HG03064 (cell line): ENCODE data around the gene DCUN1D2.
"Not testable (repeated sequence)": the region's sequence is repeated elsewhere in the genome, so short reads cannot be mapped to it uniquely, and the experiment has no call there.

ENCODE experiments used
- ATAC-seq: cut with Tn5 transposase; IDR thresholded peaks from one replicate; pipeline ENCODE4 v1.9.1; 2021; ENCODE audit warnings: low read depth; ENCODE audit not compliant: unreplicated experiment

The DCUN1D2 gene

GRCh38 chr13:113468472-113469201 is 21.9 kb downstream of the DCUN1D2 start:
- ATAC-seq, result no peak

DNA sequence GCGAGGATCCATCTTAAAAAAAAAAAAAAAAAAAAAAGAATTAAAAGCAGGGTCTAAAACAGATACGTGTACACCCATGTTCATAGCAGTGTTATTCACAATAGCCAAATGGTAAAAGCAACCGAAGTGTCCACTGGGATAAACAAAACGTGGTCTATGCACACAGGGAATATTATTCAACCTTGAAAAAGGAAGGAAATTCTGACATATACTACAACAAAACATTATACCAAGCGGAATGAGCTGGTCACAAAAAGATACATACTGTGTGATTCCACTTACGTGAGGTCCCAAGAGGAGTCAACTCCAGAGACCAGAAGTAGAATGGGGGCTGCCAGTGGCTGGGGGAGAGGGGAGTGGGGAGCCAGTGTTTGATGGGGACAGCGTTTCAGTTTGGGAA is 22.5 kb downstream of the DCUN1D2 start:
- ATAC-seq, result no peak

- no peak for ATAC-seq
These were observed 24.1 kb downstream of the DCUN1D2 start for GRCh38 chr13:113466383-113466782.

GRCh38 chr13:113465300-113465699 is 25.2 kb downstream of the DCUN1D2 start:
- ATAC-seq, result no peak

DNA sequence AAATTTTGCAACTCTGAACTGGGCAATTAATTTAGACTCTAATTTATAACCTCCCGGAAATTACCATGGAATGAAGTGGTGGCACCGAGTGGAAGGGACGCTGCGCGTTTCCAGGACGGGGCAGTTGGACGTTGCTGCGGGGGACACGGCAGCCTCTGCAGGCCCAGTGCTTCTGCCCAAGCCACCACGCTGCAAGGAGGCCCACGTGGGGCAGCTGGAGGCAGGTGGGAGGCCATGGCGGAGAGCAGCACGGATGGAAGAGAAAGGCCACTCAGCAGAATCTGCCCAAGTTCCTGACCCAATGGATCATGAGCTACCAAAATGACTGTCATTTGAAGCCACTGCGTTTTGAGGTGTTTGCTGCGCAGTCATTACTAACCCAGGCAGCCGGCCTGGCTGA is 26.0 kb downstream of the DCUN1D2 start:
- no peak for ATAC-seq

GRCh38 chr13:113461022-113461751 is 29.3 kb downstream of the DCUN1D2 start:
- no peak for ATAC-seq

DNA sequence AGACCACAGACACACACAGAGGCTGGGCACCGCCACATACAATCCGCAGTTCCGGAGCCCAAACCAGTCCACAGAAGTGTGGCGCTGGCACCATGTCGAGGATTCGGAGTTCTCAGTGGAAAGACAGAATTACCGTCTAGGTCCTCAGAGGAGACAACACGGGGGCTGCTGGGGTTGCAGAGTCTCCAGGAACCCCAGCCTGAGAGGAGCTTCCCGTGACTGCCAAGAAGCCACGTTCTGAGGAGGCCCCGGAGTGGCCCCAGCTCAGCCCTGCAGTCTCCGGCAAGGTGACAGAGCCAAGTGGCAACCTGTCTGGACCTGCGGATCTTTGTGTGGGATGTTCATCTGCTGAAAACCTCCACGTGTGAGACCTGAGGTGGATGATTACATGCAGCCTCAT is 29.9 kb downstream of the DCUN1D2 start:
- no peak for ATAC-seq

DNA sequence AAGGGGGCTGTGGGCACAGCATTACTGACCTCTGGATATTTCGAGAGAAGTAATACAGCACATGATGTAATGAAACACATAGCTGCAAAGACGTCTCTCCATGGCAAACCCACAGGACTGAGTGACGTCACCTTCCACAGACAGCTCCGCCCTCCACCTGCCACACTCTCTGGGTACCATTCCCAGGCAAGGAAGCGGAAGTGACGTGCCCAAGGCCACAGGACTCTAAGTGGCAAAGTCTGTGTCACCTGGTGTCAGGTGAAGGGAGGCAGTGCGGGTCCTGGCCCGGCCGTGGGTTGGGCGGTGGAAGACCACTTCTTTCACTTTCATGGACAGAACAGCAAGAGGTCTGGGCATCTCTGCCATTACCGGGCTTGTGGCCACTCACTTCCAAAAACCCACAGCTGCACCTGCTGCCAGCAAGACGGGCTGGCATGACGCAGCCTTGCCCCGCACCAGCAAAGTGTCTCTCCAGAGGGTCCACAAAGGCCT is 30.4 kb downstream of the DCUN1D2 start:
- ATAC-seq, result no peak

GRCh38 chr13:113458253-113459065 is 32.1 kb downstream of the DCUN1D2 start:
- no peak for ATAC-seq

DNA sequence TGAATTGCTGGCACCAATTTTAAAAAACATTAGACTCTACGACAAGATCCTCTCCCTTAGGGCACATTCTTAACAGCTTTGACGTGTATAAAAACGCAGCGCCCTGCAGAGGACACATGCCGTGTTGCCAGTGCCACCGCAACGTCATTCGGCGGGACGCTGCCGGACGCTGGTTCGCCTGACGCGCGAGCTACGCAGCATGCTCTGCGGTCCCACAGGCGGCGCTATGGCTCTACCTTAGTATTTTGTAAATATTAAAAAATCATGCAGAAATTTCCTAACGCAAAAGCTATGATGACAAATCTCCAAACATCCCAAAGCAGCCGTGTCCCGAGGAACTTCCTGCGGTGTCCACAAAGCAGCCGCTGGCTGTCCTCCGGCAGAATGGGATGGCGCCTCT is 33.0 kb downstream of the DCUN1D2 start:
- ATAC-seq, result no peak

GRCh38 chr13:113456116-113456702 is 34.3 kb downstream of the DCUN1D2 start:
- no peak for ATAC-seq

GRCh38 chr13:113455384-113455783 is 35.1 kb downstream of the DCUN1D2 start:
- ATAC-seq, result no peak

DNA sequence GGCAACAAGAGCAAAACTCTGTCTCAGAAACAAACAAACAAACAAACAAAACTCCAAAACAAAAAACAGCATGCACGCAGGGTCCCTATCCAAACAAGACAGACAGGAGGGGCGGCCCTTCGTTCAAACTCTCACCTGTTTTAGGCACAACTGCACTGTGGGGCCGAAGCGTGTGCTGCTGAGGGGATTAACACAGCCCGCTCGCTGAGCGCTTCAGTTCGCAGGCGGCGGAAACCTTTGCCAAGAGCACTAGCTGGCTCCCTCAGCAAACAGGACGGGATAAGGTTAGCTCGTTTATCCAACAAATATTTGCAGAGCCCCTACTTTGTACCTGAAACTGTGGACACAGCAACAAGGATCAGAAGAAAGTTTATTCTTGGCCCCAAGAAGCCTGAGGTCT is 35.6 kb downstream of the DCUN1D2 start:
- ATAC-seq, result no peak

DNA sequence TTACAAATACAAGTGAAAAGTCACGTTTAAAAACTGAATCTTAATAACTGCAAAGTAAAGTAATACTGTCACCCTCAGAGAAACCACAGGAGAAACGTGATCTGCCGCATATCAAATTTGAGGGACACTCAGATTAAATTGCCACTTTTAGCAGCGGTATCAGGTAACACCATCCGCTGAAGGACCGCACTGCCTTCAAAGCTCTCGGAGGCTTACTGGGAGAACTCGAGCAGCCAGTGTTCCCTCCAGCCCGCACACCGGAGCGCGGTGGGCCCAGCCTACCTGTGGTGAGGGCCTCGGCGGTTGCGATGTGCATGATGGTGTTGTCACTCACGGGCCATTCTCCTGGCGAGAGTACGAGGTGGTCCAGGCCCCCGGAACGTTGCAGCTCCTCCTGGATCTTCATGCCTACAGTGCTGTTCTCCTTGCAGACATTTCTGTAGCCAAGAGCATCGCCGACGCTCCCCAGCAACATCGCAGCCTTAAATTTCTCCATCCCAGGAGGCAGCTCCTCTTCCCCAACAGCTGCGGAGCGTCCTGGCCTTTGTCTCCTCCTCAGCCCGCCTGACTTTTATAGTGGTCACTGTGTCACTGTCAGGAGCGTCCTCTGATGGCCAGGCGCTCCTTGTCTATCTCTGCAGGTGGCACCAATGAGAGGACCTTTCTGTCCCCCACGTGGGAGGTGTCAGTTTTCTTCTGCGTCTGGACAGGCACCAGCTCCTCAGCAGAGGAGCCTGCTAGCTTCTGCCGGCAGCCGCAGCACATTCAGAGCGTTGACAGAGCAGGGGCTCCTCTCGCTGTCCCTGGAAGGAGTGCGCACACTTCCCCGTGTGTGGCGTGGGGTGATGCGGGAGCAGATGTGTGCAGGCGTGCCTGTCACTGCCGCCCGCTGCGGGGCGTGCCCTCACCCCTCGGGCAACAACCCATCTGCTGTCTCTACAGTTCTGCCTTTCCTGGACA is 37.3 kb downstream of the DCUN1D2 start, which contains the start of gene ADPRHL1:
ADPRHL1 (minus strand) TSS at position 547 of the 960 bp plus-strand sequence; CDS start at position 496, 51 bp downstream.
- no peak for ATAC-seq

GRCh38 chr13:113452466-113452865 is 38.0 kb downstream of the DCUN1D2 start:
- no peak for ATAC-seq

GRCh38 chr13:113451951-113452421 is 38.5 kb downstream of the DCUN1D2 start:
- no peak for ATAC-seq

- ATAC-seq, result not testable (repeated sequence)
These were observed 39.5 kb downstream of the DCUN1D2 start for GRCh38 chr13:113450861-113451620.

DNA sequence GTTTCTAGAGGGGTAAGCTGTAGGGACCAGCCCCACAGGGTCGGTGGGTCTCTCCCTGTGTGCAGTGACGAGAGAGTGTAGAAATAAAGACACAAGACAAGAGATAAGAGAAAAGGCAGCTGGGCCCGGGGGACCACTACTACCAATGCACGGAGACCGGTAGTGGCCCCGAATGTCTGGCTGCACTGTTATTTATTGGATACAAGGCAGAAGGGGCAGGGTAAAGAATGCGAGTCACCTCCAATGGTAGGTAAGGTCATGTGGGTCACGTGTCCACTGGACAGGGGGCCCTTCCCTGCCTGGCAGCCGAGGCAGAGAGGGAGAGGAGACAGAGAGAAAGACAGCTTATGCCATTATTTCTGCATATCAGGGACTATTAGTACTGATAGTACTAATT is 40.2 kb downstream of the DCUN1D2 start:
- ATAC-seq, result not testable (repeated sequence)
